T-helper 1 cell treated with Interleukin-12 subunit alpha and Interleukin-12 subunit beta and Interleukin-4 antibody, amounts not matched to agents 30 ng/mL and 1 ng/mL, for 36 hours (primary cell): Measurements from ENCODE around the gene PCCB. TPM values are rescaled to one million over a fixed set of nuclear protein-coding genes. Genes with fewer than 3 reads are reported as not detected.

Experiments
- total RNA-seq: library from RNA; stranded (reverse); gene quantifications from 2 replicates; pipeline ENCODE4 v1.2.3, GENCODE V29; 2022

PCCB gene
- total RNA-seq, 1 donor from 2014 or later: 26.1 TPM

Other genes starting within 250 kb of the PCCB start
- gene MSL2, start 54.0 kb upstream of the PCCB start, total RNA-seq: 52.7 and 59.6 TPM in 2 replicates